ENCODE results near the gene KRT7.

The KRT7 gene

GRCh38 chr12:52222692-52223091 lies 10.4 kb upstream of the KRT7 start:
- Histone ChIP-seq H3K4me3 (ENCODE audit: low read length) (no peak overlapping the region), H3K36me3 (ENCODE audit: insufficient read depth, low read length) (no peaks in the 10 kb centered on the region), H3K4me1 (ENCODE audit: insufficient read depth, low read length) (no peaks in the 10 kb centered on the region), H3K9me3 (ENCODE audit: low read length) (no peaks in the 10 kb centered on the region), H2AFZ (ENCODE audit: low read depth, low read length) (no peak overlapping the region), H3K27me3 (ENCODE audit: insufficient read depth, low read length) (peaks cover 5% of the 10 kb centered on the region)

- H3K27me3 ChIP-seq (ENCODE audit: insufficient read depth, low read length): peaks cover 3% of the 10 kb centered on the region
- H3K4me1 ChIP-seq (ENCODE audit: insufficient read depth, low read length): no peaks in the 10 kb centered on the region
- H3K9me3 ChIP-seq (ENCODE audit: low read length): no peaks in the 10 kb centered on the region
- no peak overlapping the region for H2AFZ ChIP-seq (ENCODE audit: low read depth, low read length)
- H3K4me3 ChIP-seq (ENCODE audit: low read length): no peak overlapping the region
- H3K36me3 ChIP-seq (ENCODE audit: insufficient read depth, low read length): no peaks in the 10 kb centered on the region
These were observed 9.5 kb upstream of the KRT7 start for GRCh38 chr12:52223406-52224039.

DNA sequence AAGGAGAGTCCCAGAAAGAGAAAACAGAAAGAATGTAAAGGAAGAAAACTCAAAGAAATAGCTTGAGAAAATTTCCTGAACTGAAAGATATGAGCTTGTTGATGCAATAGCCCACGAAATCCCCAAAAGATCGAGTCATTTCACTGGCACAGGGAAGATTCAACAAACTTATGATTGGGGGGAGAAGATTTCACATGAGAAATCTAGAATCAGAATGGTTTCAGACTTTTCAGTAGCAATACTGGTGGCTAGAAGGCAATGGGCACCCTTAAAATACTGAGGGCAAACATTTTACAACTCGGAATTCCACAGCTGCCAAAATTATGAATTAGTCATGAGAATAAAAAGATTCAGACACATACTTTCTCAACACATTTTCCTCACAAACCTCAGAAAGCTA lies 8.9 kb upstream of the KRT7 start:
- Histone ChIP-seq H2AFZ (ENCODE audit: low read depth, low read length) (no peak overlapping the region), H3K36me3 (ENCODE audit: insufficient read depth, low read length) (no peaks in the 10 kb centered on the region), H3K4me1 (ENCODE audit: insufficient read depth, low read length) (no peaks in the 10 kb centered on the region), H3K27me3 (ENCODE audit: insufficient read depth, low read length) (peaks cover 3% of the 10 kb centered on the region), H3K9me3 (ENCODE audit: low read length) (no peaks in the 10 kb centered on the region), H3K4me3 (ENCODE audit: low read length) (no peak overlapping the region)

GRCh38 chr12:52225752-52226151 lies 7.3 kb upstream of the KRT7 start:
- no peaks in the 10 kb centered on the region for H3K9me3 ChIP-seq (ENCODE audit: low read length)
- peaks cover 12% of the 10 kb centered on the region for H3K27me3 ChIP-seq (ENCODE audit: insufficient read depth, low read length)
- no peaks in the 10 kb centered on the region for H3K4me1 ChIP-seq (ENCODE audit: insufficient read depth, low read length)

DNA sequence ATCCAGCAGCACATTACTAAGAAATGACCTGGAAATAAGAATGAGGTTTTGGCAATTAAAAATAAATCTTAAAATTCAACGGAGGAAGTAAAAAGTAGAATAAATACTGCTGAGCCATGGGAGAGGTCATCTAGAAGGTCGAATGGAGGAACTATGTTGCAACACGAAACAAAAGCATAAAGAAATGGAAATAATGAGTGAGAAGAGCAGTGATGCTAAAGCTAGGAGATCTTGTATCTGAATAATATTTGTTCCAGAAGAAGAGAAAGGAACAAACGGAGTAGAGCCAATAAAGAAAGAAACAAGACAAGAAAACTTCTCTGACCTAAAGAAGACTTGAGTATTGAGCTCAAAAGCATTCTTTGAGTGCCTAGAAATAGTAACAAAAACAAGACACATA lies 6.6 kb upstream of the KRT7 start:
- H2AFZ ChIP-seq (ENCODE audit: low read depth, low read length): no peak overlapping the region
- no peak overlapping the region for H3K4me3 ChIP-seq (ENCODE audit: low read length)
- H3K9me3 ChIP-seq (ENCODE audit: low read length): no peaks in the 10 kb centered on the region
- peaks cover 18% of the 10 kb centered on the region for H3K27me3 ChIP-seq (ENCODE audit: insufficient read depth, low read length)
- no peaks in the 10 kb centered on the region for H3K36me3 ChIP-seq (ENCODE audit: insufficient read depth, low read length)
- no peaks in the 10 kb centered on the region for H3K4me1 ChIP-seq (ENCODE audit: insufficient read depth, low read length)

More at GRCh38 chr12:52225752-52226151, 7.3 kb upstream of the KRT7 start:
- H2AFZ ChIP-seq (ENCODE audit: low read depth, low read length): no peak overlapping the region
- no peak overlapping the region for H3K4me3 ChIP-seq (ENCODE audit: low read length)
- H3K36me3 ChIP-seq (ENCODE audit: insufficient read depth, low read length): no peaks in the 10 kb centered on the region

- H3K9me3 ChIP-seq (ENCODE audit: low read length): no peaks in the 10 kb centered on the region
- H3K4me3 ChIP-seq (ENCODE audit: low read length): no peak overlapping the region
- peaks cover 27% of the 10 kb centered on the region for H3K27me3 ChIP-seq (ENCODE audit: insufficient read depth, low read length)
- no peak overlapping the region for H2AFZ ChIP-seq (ENCODE audit: low read depth, low read length)
- no peaks in the 10 kb centered on the region for H3K36me3 ChIP-seq (ENCODE audit: insufficient read depth, low read length)
- no peaks in the 10 kb centered on the region for H3K4me1 ChIP-seq (ENCODE audit: insufficient read depth, low read length)
These were observed 5.4 kb upstream of the KRT7 start for GRCh38 chr12:52227606-52228166.

DNA sequence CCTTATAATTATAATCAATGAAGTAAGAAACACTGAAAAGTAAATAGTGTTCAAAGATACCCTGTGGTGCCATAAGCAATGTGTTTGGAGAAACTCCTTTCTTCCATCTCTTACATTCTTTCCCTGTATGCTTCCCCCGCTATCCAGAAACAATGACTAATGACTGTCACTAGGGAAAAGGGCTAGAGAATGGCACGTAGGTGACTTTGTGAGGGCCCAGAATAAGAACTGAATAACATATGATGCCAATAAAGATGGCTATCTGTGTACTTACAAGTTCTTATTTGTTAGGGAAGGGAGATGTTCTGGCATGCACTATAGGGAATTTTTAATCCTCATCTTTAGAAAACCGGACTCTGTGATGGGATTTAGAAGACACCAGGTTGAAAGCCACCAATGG lies 4.7 kb upstream of the KRT7 start:
- H3K4me3 ChIP-seq (ENCODE audit: low read length): no peak overlapping the region
- no peak overlapping the region for H2AFZ ChIP-seq (ENCODE audit: low read depth, low read length)
- no peaks in the 10 kb centered on the region for H3K9me3 ChIP-seq (ENCODE audit: low read length)
- H3K4me1 ChIP-seq (ENCODE audit: insufficient read depth, low read length): no peaks in the 10 kb centered on the region
- no peaks in the 10 kb centered on the region for H3K36me3 ChIP-seq (ENCODE audit: insufficient read depth, low read length)
- H3K27me3 ChIP-seq (ENCODE audit: insufficient read depth, low read length): peaks cover 32% of the 10 kb centered on the region

- Histone ChIP-seq H3K36me3 (ENCODE audit: insufficient read depth, low read length) (no peaks in the 10 kb centered on the region), H3K9me3 (ENCODE audit: low read length) (no peaks in the 10 kb centered on the region), H3K4me3 (ENCODE audit: low read length) (no peak overlapping the region), H3K27me3 (ENCODE audit: insufficient read depth, low read length) (peaks cover 37% of the 10 kb centered on the region), H2AFZ (ENCODE audit: low read depth, low read length) (no peak overlapping the region), H3K4me1 (ENCODE audit: insufficient read depth, low read length) (no peaks in the 10 kb centered on the region)
These were observed 4.1 kb upstream of the KRT7 start for GRCh38 chr12:52228931-52229330.

DNA sequence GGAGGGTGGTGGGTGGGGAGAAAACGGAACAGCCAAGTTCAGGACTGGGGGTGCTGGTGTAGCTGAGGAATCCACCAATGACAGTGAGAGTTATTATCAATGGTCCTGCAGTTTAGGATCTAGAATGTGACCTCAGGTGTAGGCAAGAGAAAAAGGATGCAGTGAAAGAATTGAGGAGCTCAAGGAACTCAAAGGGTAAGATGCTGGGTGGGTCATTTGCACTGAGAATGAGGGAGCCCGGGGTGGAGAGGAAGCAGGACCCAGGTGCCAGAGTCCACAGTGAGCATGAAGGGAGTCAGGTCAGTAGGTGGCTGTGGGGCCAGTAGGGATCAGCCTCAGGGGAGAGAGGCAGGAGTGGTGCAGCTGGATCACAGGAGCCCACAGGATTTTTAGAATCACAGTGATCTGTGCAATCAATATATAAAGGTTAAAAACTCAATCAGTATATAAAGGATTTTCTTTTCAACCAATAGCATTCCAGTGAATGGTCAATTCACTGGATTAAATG lies 3.2 kb upstream of the KRT7 start:
- peaks cover 46% of the 10 kb centered on the region for H3K27me3 ChIP-seq (ENCODE audit: insufficient read depth, low read length)
- H3K9me3 ChIP-seq (ENCODE audit: low read length): no peaks in the 10 kb centered on the region
- H3K4me1 ChIP-seq (ENCODE audit: insufficient read depth, low read length): no peaks in the 10 kb centered on the region
- no peaks in the 10 kb centered on the region for H3K36me3 ChIP-seq (ENCODE audit: insufficient read depth, low read length)
- H3K4me3 ChIP-seq (ENCODE audit: low read length): no peak overlapping the region
- H2AFZ ChIP-seq (ENCODE audit: low read depth, low read length): no peak overlapping the region

DNA sequence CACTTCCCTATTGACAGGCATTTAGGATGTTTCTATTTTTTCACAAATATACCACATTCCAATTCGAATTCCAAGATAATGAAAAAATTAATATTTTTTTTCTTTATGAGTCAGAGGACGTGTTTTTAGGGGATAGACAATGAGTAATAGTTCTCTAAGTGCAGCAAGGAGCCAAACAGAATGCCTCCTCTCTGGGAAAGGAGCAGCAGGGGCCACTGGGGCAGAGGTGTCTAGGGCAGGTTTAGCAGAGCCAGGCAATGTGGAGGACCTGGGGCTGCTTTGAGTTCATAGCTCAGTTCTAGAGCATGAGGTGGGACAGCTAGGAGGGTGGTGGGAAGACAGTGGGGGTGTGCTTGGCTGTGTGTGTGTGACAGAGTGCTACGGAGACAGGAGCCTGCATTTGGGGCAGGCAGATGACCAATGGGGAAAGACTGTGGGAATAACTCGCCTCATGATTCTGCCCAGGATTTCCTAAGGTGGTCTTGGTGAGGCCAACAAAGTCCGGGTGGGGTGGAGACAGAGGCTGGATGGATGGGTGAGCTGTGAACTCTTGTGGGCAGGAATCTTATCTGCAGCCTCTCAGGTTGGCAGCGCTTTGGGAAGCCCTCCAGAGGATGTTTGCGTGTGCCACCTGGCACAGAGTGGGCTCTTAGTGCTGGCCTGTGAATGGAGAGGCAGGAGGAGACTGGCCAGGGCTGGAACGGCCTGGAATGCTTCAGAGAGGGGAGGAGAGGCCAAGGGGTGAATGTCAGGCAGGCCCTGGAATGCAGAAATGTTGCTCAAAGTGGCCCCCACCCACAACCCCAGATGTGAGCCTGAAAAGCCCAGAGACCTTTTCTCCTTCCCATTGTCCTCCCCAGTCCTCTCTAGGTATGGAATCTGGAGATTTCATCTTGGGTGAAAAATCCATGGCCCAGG lies 2.4 kb upstream of the KRT7 start:
- no peak overlapping the region for H3K4me3 ChIP-seq (ENCODE audit: low read length)
- no peaks in the 10 kb centered on the region for H3K4me1 ChIP-seq (ENCODE audit: insufficient read depth, low read length)
- H3K9me3 ChIP-seq (ENCODE audit: low read length): no peaks in the 10 kb centered on the region
- no peak overlapping the region for H2AFZ ChIP-seq (ENCODE audit: low read depth, low read length)
- peaks cover 53% of the 10 kb centered on the region for H3K27me3 ChIP-seq (ENCODE audit: insufficient read depth, low read length)
- H3K36me3 ChIP-seq (ENCODE audit: insufficient read depth, low read length): no peaks in the 10 kb centered on the region

DNA sequence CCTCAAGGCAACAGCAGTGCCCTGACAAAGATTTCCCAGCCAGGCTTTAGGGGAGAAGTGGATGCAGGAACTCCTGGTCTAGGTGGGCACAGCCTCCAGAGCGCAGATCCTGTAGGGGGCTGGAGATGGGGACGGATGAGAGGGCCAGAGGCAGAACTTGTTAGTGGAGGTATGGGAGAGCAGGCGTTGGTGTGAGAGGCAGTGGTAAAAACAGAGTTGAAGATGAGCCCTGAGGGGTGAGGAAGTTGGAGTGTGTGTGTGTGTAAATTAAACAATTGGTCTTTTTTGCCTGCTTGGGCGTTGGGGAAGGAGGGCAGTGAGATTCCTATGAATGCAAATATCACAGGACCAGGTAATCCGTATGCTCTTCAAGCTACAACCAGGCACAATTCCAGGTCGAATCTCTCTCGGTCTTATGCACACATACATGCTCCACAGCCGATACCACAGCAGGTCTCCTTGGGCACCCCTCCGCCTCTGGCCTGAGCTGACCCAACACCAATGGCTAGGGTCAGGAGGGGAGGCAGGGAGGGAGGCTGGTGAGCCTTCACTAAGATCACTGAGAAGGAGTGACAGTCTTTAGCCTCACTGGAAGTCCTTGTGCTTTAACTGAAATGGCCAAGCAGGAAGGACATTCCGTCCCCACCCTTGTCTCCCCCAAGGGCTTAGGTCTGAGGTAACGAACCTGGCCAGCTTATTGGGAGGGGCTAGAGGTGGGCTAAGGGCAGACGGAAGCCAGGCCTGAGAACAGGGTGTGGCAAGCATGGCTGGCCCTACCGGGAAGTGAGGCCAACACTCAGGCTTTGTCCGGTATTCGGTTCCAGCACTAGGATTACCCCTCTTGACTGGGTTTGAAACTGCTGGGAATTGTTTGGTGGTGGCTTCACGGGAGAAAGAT lies 1.5 kb upstream of the KRT7 start:
- H3K27me3 ChIP-seq (ENCODE audit: insufficient read depth, low read length): peaks cover 54% of the 10 kb centered on the region
- H3K36me3 ChIP-seq (ENCODE audit: insufficient read depth, low read length): no peaks in the 10 kb centered on the region
- no peaks in the 10 kb centered on the region for H3K4me1 ChIP-seq (ENCODE audit: insufficient read depth, low read length)
- no peak overlapping the region for H2AFZ ChIP-seq (ENCODE audit: low read depth, low read length)
- no peaks in the 10 kb centered on the region for H3K9me3 ChIP-seq (ENCODE audit: low read length)
- H3K4me3 ChIP-seq (ENCODE audit: low read length): no peak overlapping the region

- Histone ChIP-seq H3K27me3 (ENCODE audit: insufficient read depth, low read length) (peaks cover 54% of the 10 kb centered on the region), H2AFZ (ENCODE audit: low read depth, low read length) (no peak overlapping the region), H3K9me3 (ENCODE audit: low read length) (no peaks in the 10 kb centered on the region), H3K36me3 (ENCODE audit: insufficient read depth, low read length) (no peaks in the 10 kb centered on the region), H3K4me1 (ENCODE audit: insufficient read depth, low read length) (no peaks in the 10 kb centered on the region), H3K4me3 (ENCODE audit: low read length) (no peak overlapping the region)
These were observed 805 bp upstream of the KRT7 start for GRCh38 chr12:52232203-52232673.

All from neuron (in vitro differentiated cells).